BJ (cell line): ENCODE data around the gene AGAP1. TPM values are rescaled to one million over a fixed set of nuclear protein-coding genes. Genes with fewer than 3 reads are reported as not detected.

ENCODE experiments used
- CTCF ChIA-PET: fragments of 350-600 bp; formaldehyde crosslinking; extraction: SDS; loops from one replicate; lab custom pipeline; 2021; ENCODE audit warnings: antibody characterized with exemption, inconsistent platforms; lab: Yijun Ruan, JAX
- POLR2A ChIA-PET: fragments of 300-600 bp; sonication (Branson Sonifier 250); formaldehyde crosslinking; extraction: SDS; loops from one replicate; lab custom pipeline; 2021; ENCODE audit warnings: antibody characterized with exemption; lab: Charles Lee
- DNase-seq: peaks from one replicate; pipeline ENCODE4 v3.0.0-alpha.2; 2011; ENCODE audit warnings: low read depth
- H3K27me3 ChIP-seq: 2 replicates; pipeline ENCODE4 v1.6.0; 2011; ENCODE audit warnings: low read length; ENCODE audit not compliant: control insufficient read depth, insufficient read depth
- H3K36me3 ChIP-seq: 2 replicates; pipeline ENCODE4 v1.5.1; 2011; ENCODE audit warnings: low read length; ENCODE audit not compliant: control insufficient read depth, insufficient read depth
- H3K4me3 ChIP-seq: 2 replicates; pipeline ENCODE4 v1.5.1; 2011; ENCODE audit warnings: low read depth, mild to moderate bottlenecking, control low read depth, low read length
- polyA plus RNA-seq: library from polyadenylated mRNA; depleted of rRNA; stranded (reverse); fragments of >200 nt; gene quantifications from 2 replicates; pipeline ENCODE4 v1.2.3, GENCODE V29; 2011
- TF ChIP-seq, protein P1 (sequence below): IDR thresholded peaks from 2 replicates; pipeline ENCODE4 v1.5.1; 2011; ENCODE audit warnings: low read depth, mild to moderate bottlenecking, control low read depth, inconsistent platforms, low read length, moderate library complexity; ENCODE audit not compliant: insufficient read depth

The AGAP1 gene
- polyA plus RNA-seq, 1 experiment: 14.9 TPM

GRCh38 chr2:235643680-235644511 lies 150.1 kb downstream of the AGAP1 start:
- ChIA-PET POLR2A (no interaction called here), CTCF (no interaction called here)
- DNase-seq: no peak
- TF ChIP-seq, protein P1, sequence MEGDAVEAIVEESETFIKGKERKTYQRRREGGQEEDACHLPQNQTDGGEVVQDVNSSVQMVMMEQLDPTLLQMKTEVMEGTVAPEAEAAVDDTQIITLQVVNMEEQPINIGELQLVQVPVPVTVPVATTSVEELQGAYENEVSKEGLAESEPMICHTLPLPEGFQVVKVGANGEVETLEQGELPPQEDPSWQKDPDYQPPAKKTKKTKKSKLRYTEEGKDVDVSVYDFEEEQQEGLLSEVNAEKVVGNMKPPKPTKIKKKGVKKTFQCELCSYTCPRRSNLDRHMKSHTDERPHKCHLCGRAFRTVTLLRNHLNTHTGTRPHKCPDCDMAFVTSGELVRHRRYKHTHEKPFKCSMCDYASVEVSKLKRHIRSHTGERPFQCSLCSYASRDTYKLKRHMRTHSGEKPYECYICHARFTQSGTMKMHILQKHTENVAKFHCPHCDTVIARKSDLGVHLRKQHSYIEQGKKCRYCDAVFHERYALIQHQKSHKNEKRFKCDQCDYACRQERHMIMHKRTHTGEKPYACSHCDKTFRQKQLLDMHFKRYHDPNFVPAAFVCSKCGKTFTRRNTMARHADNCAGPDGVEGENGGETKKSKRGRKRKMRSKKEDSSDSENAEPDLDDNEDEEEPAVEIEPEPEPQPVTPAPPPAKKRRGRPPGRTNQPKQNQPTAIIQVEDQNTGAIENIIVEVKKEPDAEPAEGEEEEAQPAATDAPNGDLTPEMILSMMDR: no peak
- no peaks in the 10 kb centered on the region for H3K36me3 ChIP-seq
- no peaks in the 10 kb centered on the region for H3K27me3 ChIP-seq
- H3K4me3 ChIP-seq: no peak overlapping the region

DNA sequence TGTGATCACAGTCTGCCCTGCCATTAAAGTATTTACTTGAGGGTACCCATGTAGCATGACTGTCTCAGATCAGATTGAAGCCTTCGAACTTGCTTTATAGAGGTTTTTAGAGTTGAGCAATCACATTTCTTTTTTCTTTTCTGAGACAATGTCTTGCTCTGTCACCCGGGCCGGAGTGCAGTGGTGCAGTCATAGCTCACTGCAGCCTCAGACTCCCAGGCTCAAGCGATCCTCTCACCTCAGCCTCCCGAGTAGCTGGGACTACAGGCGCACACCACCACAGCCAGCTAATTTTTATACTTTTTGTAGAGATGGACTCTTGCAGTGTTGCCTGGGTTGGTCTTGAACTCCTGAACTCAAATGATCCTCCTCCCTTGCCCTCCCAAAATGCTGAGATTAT lies 153.4 kb downstream of the AGAP1 start:
- no peak for DNase-seq
- Histone ChIP-seq H3K36me3 (no peaks in the 10 kb centered on the region), H3K27me3 (no peaks in the 10 kb centered on the region), H3K4me3 (no peak overlapping the region)
- CTCF ChIA-PET: interaction anchor here (0.9 to 1.6 kb wide), 2 partner anchors 14 to 99 kb away, joined by 3 to 5 read pairs; no protein-coding TSS in a partner anchor
- POLR2A ChIA-PET: no interaction called here
- TF ChIP-seq, protein P1: no peak

DNA sequence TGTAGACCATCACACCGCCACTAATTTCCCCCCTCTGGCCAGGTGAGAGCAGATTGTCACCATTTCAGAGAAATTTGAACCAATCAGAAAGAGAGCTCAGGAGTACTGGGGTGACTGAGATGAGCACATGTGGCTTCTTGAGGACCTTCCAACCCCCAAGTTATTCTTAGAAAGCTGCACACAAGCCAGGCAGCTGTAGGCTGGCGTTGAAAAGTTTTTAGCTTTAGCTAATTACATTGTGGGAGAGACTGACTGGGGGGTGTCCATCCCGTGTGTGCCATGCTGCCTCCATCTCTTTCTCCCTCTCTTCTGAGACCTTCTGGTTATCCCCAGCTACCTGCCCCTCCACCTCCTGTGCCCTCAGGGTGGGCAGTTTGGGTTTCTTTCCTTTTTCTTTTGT lies 154.0 kb downstream of the AGAP1 start:
- no peak overlapping the region for H3K4me3 ChIP-seq
- TF ChIP-seq, protein P1: no peak
- no peaks in the 10 kb centered on the region for H3K27me3 ChIP-seq
- POLR2A ChIA-PET: no interaction called here
- no peaks in the 10 kb centered on the region for H3K36me3 ChIP-seq
- DNase-seq: no peak
- CTCF ChIA-PET: interaction anchor here (0.9 to 1.6 kb wide), 2 partner anchors 14 to 98 kb away, joined by 3 to 5 read pairs; no protein-coding TSS in a partner anchor

GRCh38 chr2:235649418-235649817 lies 155.6 kb downstream of the AGAP1 start:
- TF ChIP-seq, protein P1: no peak
- no peak for DNase-seq
- Histone ChIP-seq H3K4me3 (no peak overlapping the region), H3K36me3 (no peaks in the 10 kb centered on the region), H3K27me3 (no peaks in the 10 kb centered on the region)
- ChIA-PET CTCF (interaction anchor here (0.6 kb wide), 1 partner anchor 22 kb away, joined by 4 read pairs; no protein-coding TSS in a partner anchor), POLR2A (no interaction called here)

GRCh38 chr2:235651643-235652042 lies 157.8 kb downstream of the AGAP1 start:
- no peaks in the 10 kb centered on the region for H3K27me3 ChIP-seq
- POLR2A ChIA-PET: no interaction called here
- no peak for DNase-seq
- CTCF ChIA-PET: interaction anchor here (1.6 kb wide), 1 partner anchor 12 kb away, joined by 5 read pairs; no protein-coding TSS in a partner anchor
- TF ChIP-seq, protein P1: no peak
- no peak overlapping the region for H3K4me3 ChIP-seq
- H3K36me3 ChIP-seq: no peaks in the 10 kb centered on the region
